Muscle of arm (tissue), 12 donors: ENCODE results near the gene RAB20. TPM values are rescaled to one million over a fixed set of nuclear protein-coding genes. Genes with fewer than 3 reads are reported as not detected.
"Not testable (repeated sequence)": the region's sequence is repeated elsewhere in the genome, so short reads cannot be mapped to it uniquely, and the experiment has no call there.

Experiments
- DNase-seq: peaks from one replicate; pipeline ENCODE4 v3.0.0-alpha.2; 2013
- polyA plus RNA-seq, 12 donors: library from polyadenylated mRNA; unstranded; fragments of 120-200 nt; gene quantifications; one replicate each; pipeline ENCODE4 v1.2.1, GENCODE V29; 2013; ENCODE audit not compliant: insufficient read length in 12 of 12

RAB20 gene
- polyA plus RNA-seq, 12 donors: 1.4 to 7.3 (median 2.3) TPM; not detected in 1

GRCh38 chr13:110556224-110556606 is 5.3 kb downstream of the RAB20 start:
- no peak for DNase-seq

- no peak for DNase-seq
Observed at GRCh38 chr13:110555601-110556223, 5.8 kb downstream of the RAB20 start.

GRCh38 chr13:110554946-110555345 is 6.6 kb downstream of the RAB20 start:
- DNase-seq: no peak

- DNase-seq: no peak
Observed at GRCh38 chr13:110554227-110554836, 7.2 kb downstream of the RAB20 start.

- DNase-seq: no peak
Observed at GRCh38 chr13:110553417-110553816, 8.1 kb downstream of the RAB20 start.

GRCh38 chr13:110552767-110553166 is 8.8 kb downstream of the RAB20 start:
- DNase-seq: no peak

GRCh38 chr13:110551284-110551683 is 10.2 kb downstream of the RAB20 start:
- no peak for DNase-seq

- no peak for DNase-seq
Observed at GRCh38 chr13:110549795-110550160, 11.7 kb downstream of the RAB20 start.

- no peak for DNase-seq
Observed at GRCh38 chr13:110548891-110549794, 12.4 kb downstream of the RAB20 start.

GRCh38 chr13:110546926-110547325 is 14.6 kb downstream of the RAB20 start:
- DNase-seq: no peak

- DNase-seq: no peak
Observed at GRCh38 chr13:110546378-110546777, 15.1 kb downstream of the RAB20 start.

GRCh38 chr13:110542169-110542796 is 19.2 kb downstream of the RAB20 start:
- no peak for DNase-seq

GRCh38 chr13:110541526-110541920 is 20.0 kb downstream of the RAB20 start:
- DNase-seq: no peak

GRCh38 chr13:110540871-110541525 is 20.5 kb downstream of the RAB20 start:
- no peak for DNase-seq

- no peak for DNase-seq
Observed at GRCh38 chr13:110539894-110540293, 21.6 kb downstream of the RAB20 start.

- DNase-seq: no peak
Observed at GRCh38 chr13:110538632-110539031, 22.9 kb downstream of the RAB20 start.

GRCh38 chr13:110536006-110536693 is 25.4 kb downstream of the RAB20 start:
- no peak for DNase-seq

GRCh38 chr13:110535526-110535925 is 26.0 kb downstream of the RAB20 start:
- DNase-seq: no peak

GRCh38 chr13:110533771-110534670 is 27.5 kb downstream of the RAB20 start:
- no peak for DNase-seq

- not testable (repeated sequence) for DNase-seq
Observed at GRCh38 chr13:110532258-110532657, 29.3 kb downstream of the RAB20 start.
